SK-N-SH treated with all-trans-retinoic acid at 6 μM for 48 hours (cell line): ENCODE results near the gene ZCCHC2.

Experiments used
- BACH2 ChIP-seq: fragments of 250-450 bp; sonication (Bioruptor Pico); IDR thresholded peaks from 2 replicates; pipeline ENCODE4 v1.9.0; 2021; ENCODE audit warnings: mild to moderate bottlenecking, borderline replicate concordance
- ISL1 ChIP-seq: fragments of 250-450 bp; sonication (Bioruptor Pico); IDR thresholded peaks from 2 replicates; pipeline ENCODE4 v2.1.2; 2022; ENCODE audit warnings: mild to moderate bottlenecking, moderate library complexity
- OSR1 ChIP-seq: fragments of 250-450 bp; sonication (Bioruptor Pico); IDR thresholded peaks from 2 replicates; pipeline ENCODE4 v1.8.0; 2022; ENCODE audit warnings: moderate library complexity, mild to moderate bottlenecking, inconsistent platforms
- PATZ1 ChIP-seq: fragments of 250-450 bp; sonication (Bioruptor Pico); IDR thresholded peaks from 2 replicates; pipeline ENCODE4 v1.8.0; 2020; ENCODE audit warnings: mild to moderate bottlenecking, moderate library complexity, borderline replicate concordance
- PPARA ChIP-seq: fragments of 250-450 bp; sonication (Bioruptor Pico); IDR thresholded peaks from 2 replicates; pipeline ENCODE4 v1.5.0; 2020; ENCODE audit warnings: mild to moderate bottlenecking, borderline replicate concordance
- RARB ChIP-seq: fragments of 250-450 bp; sonication (Bioruptor Pico); IDR thresholded peaks from 2 replicates; pipeline ENCODE4 v1.8.0; 2021; ENCODE audit warnings: mild to moderate bottlenecking, moderate library complexity
- SNAI2 ChIP-seq: fragments of 250-450 bp; sonication (Bioruptor Pico); IDR thresholded peaks from 2 replicates; pipeline ENCODE4 v1.5.0; 2020; ENCODE audit warnings: mild to moderate bottlenecking, moderate library complexity
- ZFP30 ChIP-seq: fragments of 450-650 bp; formaldehyde crosslinking; IDR thresholded peaks from 2 replicates; pipeline ENCODE4 v1.5.0; 2022; ENCODE audit warnings: mild to moderate bottlenecking, moderate library complexity

GRCh38 chr18:62584241-62585120, 61.7 kb downstream of the ZCCHC2 start:
- TF ChIP-seq ZFP30 (CRISPR knock-in tag) (no peak), SNAI2 (CRISPR knock-in tag) (no peak), PATZ1 (CRISPR knock-in tag) (no peak), RARB (CRISPR knock-in tag) (no peak), ISL1 (no peak), OSR1 (CRISPR knock-in tag) (no peak), BACH2 (CRISPR knock-in tag) (no peak), PPARA (CRISPR knock-in tag) (no peak)
